Fibroblast of villous mesenchyme (primary cell): Measurements from ENCODE around the gene WBP4. TPM values are rescaled to one million over a fixed set of nuclear protein-coding genes. Genes with fewer than 3 reads are reported as not detected.

Experiments used
- DNase-seq: peaks from one replicate; pipeline ENCODE4 v3.0.0-alpha.2; 2010; ENCODE audit warnings: low read depth
- H3K4me3 ChIP-seq: 2 replicates; pipeline ENCODE4 v1.5.1; 2011; ENCODE audit warnings: low read depth, mild to moderate bottlenecking, low read length
- CTCF ChIP-seq: IDR thresholded peaks from 2 replicates; pipeline ENCODE4 v1.5.1; 2012; ENCODE audit warnings: low read depth, mild to moderate bottlenecking, low read length; ENCODE audit not compliant: insufficient read depth
- total RNA-seq: library from RNA; depleted of rRNA; stranded (reverse); fragments of >200 nt; gene quantifications from 2 replicates; pipeline ENCODE4 v1.2.3, GENCODE V29; 2012

The WBP4 gene
- total RNA-seq, 1 donor, result 6.9 TPM

GRCh38 chr13:41049480-41050440 lies 11.5 kb upstream of the WBP4 start:
- no peak for TF ChIP-seq CTCF
- H3K4me3 ChIP-seq, result no peak overlapping the region
- no peak for DNase-seq

- TF ChIP-seq CTCF, result no peak
- DNase-seq, result peak; percentile 18
- H3K4me3 ChIP-seq, result no peak overlapping the region
Measured at GRCh38 chr13:41052441-41052840, 8.9 kb upstream of the WBP4 start.

GRCh38 chr13:41053384-41053826 lies 7.9 kb upstream of the WBP4 start:
- no peak overlapping the region for H3K4me3 ChIP-seq
- no peak for TF ChIP-seq CTCF
- peak; percentile 85 for DNase-seq

GRCh38 chr13:41054212-41054877 lies 7.0 kb upstream of the WBP4 start:
- H3K4me3 ChIP-seq, result no peak overlapping the region
- DNase-seq, result peak; percentile 84
- TF ChIP-seq CTCF, result peak; percentile 50

- no peak overlapping the region for H3K4me3 ChIP-seq
- DNase-seq, result no peak
- peak; percentile 10 for TF ChIP-seq CTCF
Measured at GRCh38 chr13:41054919-41055619, 6.2 kb upstream of the WBP4 start.

- no peak overlapping the region for H3K4me3 ChIP-seq
- TF ChIP-seq CTCF, result no peak
- no peak for DNase-seq
Measured at GRCh38 chr13:41056194-41056593, 5.1 kb upstream of the WBP4 start.
